Astrocyte of the spinal cord (primary cell): ENCODE data around the gene C12orf43.

Experiments
- DNase-seq: peaks from one replicate; pipeline ENCODE4 v3.0.0; 2011; ENCODE audit warnings: low read depth, low spot score
- H3K4me3 ChIP-seq: 2 replicates; pipeline ENCODE4 v1.5.1; 2011; ENCODE audit warnings: low read depth, mild to moderate bottlenecking, low read length, moderate library complexity
- in situ Hi-C: cut with HindIII; loops from 2 replicates; pipeline ENCODE4 v1.10.0; 2017; ENCODE audit warnings: low sequenced_read_pairs
- TF ChIP-seq, protein P1 (sequence below): IDR thresholded peaks from 2 replicates; pipeline ENCODE4 v1.5.1; 2012; ENCODE audit warnings: low read depth, mild to moderate bottlenecking, low read length, inconsistent platforms

The C12orf43 gene

DNA sequence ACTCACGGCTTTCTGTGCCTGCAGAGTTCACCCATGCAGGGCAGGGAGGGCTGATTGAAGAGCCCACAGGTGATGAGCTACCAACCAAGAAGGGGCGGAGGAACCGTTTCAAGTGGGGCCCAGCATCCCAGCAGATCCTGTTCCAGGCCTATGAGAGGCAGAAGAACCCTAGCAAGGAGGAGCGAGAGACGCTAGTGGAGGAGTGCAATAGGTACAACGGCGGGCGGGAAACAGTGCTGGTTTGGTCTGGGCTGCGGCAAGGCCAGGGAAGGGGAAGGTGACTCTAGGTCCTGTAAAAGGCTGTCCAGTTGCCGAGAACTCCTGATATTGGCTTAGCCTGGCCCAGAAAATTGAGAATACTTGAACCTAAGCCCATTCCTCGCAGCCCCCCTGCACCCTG is 22.8 kb downstream of the C12orf43 start:
- in situ Hi-C loops, result no loop called here
- TF ChIP-seq, protein P1, sequence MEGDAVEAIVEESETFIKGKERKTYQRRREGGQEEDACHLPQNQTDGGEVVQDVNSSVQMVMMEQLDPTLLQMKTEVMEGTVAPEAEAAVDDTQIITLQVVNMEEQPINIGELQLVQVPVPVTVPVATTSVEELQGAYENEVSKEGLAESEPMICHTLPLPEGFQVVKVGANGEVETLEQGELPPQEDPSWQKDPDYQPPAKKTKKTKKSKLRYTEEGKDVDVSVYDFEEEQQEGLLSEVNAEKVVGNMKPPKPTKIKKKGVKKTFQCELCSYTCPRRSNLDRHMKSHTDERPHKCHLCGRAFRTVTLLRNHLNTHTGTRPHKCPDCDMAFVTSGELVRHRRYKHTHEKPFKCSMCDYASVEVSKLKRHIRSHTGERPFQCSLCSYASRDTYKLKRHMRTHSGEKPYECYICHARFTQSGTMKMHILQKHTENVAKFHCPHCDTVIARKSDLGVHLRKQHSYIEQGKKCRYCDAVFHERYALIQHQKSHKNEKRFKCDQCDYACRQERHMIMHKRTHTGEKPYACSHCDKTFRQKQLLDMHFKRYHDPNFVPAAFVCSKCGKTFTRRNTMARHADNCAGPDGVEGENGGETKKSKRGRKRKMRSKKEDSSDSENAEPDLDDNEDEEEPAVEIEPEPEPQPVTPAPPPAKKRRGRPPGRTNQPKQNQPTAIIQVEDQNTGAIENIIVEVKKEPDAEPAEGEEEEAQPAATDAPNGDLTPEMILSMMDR, result no peak
- no peak overlapping the region for H3K4me3 ChIP-seq
- DNase-seq, result no peak

DNA sequence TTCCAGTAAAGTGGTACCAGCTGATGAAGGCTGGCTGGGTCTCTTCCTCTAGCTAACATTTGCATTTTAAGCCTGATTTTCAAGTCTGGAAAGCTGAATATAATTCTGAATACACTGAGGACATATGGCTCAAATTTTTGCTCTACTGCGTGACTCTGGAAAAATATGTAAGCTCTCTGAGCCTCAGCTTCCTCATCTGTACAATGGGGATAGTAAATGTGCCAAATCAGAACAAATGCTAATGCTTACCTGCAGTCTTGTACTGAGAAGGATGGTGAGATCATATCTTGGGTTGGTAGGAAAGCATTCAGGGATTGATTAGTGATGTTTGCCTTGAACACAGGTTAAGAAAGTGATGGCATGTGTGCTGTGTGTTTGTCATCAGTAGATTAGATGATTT is 23.3 kb downstream of the C12orf43 start:
- TF ChIP-seq, protein P1, result no peak
- no peak overlapping the region for H3K4me3 ChIP-seq
- no peak for DNase-seq
- in situ Hi-C loops, result no loop called here

DNA sequence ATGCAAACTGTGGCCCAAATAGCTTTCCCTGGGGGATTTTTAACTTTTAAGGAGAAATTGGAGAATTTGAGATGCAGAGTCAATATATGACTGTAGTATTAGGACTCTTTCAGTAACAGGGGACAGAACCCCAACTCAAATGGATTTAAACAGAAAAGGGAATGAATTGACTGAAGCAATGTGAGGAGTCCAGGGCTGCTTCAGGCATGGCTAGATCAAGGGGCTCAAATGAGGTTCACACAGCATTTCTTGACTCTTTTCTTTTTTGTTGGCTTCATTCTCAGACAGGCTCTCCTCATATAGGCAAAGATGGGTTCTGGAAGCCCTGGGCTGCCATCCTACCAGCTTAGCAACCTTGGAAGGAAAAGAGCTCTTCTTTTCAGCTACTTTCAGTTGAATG is 24.3 kb downstream of the C12orf43 start:
- H3K4me3 ChIP-seq, result no peak overlapping the region
- TF ChIP-seq, protein P1, result no peak
- in situ Hi-C loops, result no loop called here
- DNase-seq, result no peak

DNA sequence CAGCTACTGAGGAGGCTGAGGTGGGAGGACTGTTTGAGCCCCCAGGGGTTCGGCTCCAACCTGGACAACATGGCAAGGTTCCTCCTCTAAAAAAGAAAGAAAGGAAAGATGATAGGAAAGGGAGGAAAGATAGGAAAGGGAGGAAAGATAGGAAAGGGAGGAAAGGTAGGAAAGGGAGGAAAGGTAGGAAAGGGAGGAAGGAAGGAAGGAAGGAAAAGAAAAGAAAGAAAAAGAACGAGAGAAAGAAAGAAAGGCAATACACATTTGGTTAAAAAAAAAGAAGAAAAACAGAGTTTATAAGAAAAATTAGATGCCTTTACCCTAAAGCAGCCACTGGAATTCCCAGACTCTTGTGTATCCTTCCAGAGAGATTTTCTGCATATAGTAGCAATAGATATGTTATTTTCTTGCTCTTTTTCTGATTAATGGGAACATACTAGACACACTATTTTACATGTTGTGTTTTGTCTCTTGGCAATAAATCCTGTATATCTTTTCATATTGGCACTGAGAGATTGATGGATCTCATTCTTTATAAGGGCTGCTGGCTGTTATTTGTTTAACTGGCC is 25.7 kb downstream of the C12orf43 start:
- DNase-seq, result no peak
- in situ Hi-C loops, result no loop called here
- TF ChIP-seq, protein P1, result no peak
- no peak overlapping the region for H3K4me3 ChIP-seq

DNA sequence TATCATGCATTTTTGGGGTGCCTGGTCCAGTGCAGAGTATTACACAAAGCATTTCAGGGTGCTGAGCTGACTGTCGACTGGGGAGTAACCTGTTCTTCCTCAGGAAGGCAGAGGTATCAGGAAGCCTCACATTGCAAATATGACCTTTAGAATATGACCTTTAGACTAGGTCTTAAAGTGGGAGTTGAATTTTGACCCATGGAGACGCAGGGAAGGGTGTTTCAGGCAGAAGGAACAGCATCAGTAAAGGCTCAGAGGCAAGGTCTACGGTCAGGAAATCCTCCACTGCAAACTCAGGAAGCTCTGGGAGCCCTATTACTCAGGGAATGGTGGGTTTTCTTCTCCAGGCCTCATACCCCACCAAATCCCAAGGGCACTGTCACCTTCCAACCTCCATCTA is 26.6 kb downstream of the C12orf43 start:
- no peak for DNase-seq
- in situ Hi-C loops, result no loop called here
- H3K4me3 ChIP-seq, result no peak overlapping the region
- TF ChIP-seq, protein P1, result no peak

DNA sequence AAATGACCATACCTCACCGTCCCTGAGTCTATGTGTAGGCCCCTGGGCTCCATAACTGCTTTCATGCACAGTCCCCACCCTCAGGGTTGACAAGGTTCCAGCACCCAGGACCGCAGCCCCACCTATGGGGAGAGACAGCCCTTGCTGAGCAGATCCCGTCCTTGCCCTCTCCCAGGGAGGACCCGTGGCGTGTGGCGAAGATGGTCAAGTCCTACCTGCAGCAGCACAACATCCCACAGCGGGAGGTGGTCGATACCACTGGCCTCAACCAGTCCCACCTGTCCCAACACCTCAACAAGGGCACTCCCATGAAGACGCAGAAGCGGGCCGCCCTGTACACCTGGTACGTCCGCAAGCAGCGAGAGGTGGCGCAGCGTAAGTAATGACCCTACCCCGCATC is 27.6 kb downstream of the C12orf43 start:
- TF ChIP-seq, protein P1, result no peak

DNA sequence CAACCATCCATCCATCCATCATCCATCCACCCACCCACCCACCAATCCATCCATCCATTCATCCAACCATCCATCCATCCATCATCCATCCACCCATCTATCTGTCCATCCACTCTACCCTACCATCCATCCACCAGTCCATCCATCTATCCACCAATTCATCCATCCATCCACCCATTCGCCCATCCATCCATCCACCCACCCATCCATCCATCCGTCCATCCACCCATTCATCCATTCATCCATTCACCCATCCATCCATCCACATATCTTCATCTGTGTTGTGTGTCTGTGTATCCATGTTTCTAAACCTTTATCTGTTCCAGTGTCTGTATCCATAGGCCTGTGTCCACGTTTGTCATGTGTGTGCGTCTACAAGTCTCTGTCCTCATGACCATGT is 28.1 kb downstream of the C12orf43 start:
- in situ Hi-C loops, result no loop called here
- TF ChIP-seq, protein P1, result no peak
- H3K4me3 ChIP-seq, result no peak overlapping the region
- no peak for DNase-seq

More for the DNA sequence above, 27.6 kb downstream of the C12orf43 start:
- in situ Hi-C loops, result no loop called here
- H3K4me3 ChIP-seq, result no peak overlapping the region
- no peak for DNase-seq
